ENCODE data around the gene MCF2L2. TPM values are rescaled to one million over a fixed set of nuclear protein-coding genes. Genes with fewer than 3 reads are reported as not detected.

The MCF2L2 gene
- total and polyA plus RNA-seq, 2 experiments from 2014 or later = 6.7 to 14.6 TPM

- no peak for TF ChIP-seq ZNF462 (CRISPR knock-in tag; IDR thresholded peaks at IDR 0.05)
- no peak for TF ChIP-seq ETS1 (IDR thresholded peaks at IDR 0.05)
- TF ChIP-seq STAT1 (IDR thresholded peaks at IDR 0.05; ENCODE audit: unreplicated experiment) = no peak
- TF ChIP-seq, protein P1, sequence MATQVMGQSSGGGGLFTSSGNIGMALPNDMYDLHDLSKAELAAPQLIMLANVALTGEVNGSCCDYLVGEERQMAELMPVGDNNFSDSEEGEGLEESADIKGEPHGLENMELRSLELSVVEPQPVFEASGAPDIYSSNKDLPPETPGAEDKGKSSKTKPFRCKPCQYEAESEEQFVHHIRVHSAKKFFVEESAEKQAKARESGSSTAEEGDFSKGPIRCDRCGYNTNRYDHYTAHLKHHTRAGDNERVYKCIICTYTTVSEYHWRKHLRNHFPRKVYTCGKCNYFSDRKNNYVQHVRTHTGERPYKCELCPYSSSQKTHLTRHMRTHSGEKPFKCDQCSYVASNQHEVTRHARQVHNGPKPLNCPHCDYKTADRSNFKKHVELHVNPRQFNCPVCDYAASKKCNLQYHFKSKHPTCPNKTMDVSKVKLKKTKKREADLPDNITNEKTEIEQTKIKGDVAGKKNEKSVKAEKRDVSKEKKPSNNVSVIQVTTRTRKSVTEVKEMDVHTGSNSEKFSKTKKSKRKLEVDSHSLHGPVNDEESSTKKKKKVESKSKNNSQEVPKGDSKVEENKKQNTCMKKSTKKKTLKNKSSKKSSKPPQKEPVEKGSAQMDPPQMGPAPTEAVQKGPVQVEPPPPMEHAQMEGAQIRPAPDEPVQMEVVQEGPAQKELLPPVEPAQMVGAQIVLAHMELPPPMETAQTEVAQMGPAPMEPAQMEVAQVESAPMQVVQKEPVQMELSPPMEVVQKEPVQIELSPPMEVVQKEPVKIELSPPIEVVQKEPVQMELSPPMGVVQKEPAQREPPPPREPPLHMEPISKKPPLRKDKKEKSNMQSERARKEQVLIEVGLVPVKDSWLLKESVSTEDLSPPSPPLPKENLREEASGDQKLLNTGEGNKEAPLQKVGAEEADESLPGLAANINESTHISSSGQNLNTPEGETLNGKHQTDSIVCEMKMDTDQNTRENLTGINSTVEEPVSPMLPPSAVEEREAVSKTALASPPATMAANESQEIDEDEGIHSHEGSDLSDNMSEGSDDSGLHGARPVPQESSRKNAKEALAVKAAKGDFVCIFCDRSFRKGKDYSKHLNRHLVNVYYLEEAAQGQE (IDR thresholded peaks at IDR 0.05; ENCODE audit: unreplicated experiment) = no peak
- TF ChIP-seq EZH2phosphoT487 (IDR thresholded peaks at IDR 0.05; ENCODE audit: unreplicated experiment) = no peak
- no peak for TF ChIP-seq JUNB (IDR thresholded peaks at IDR 0.05; ENCODE audit: unreplicated experiment)
- TF ChIP-seq NANOG (IDR thresholded peaks at IDR 0.05; ENCODE audit: borderline replicate concordance) = no peak
These were observed 127.3 kb downstream of the MCF2L2 start (continued) for GRCh38 chr3:183300996-183301562.

Measured in GM23338 (cell line).